CD4-positive, CD25-positive, alpha-beta regulatory T cell (primary cell): ENCODE data around the gene CTBP2. TPM values are rescaled to one million over a fixed set of nuclear protein-coding genes. Genes with fewer than 3 reads are reported as not detected.
A peak's percentile ranks its signal among the peaks of the same experiment; 100 is the strongest.
"Not testable (repeated sequence)": the region's sequence is repeated elsewhere in the genome, so short reads cannot be mapped to it uniquely, and the experiment has no call there.

Experiments
- ATAC-seq, 2 donors: fragments of 150-1000 bp; cut with Tn5 transposase; one replicate each; pipeline ENCODE4 v1.10.0; 2021; ENCODE audit warnings: low read depth in 2 of 2, moderate number of reproducible peaks in 2 of 2, moderate library complexity in 1 of 2
- DNase-seq, 3 donors: peaks; one replicate each; pipeline versions ENCODE4 v3.0.0 to v3.0.0-alpha.2; 2012 to 2022; ENCODE audit warnings: mixed read lengths in 1 of 3
- H3K27ac ChIP-seq: one replicate; pipeline ENCODE4 v1.7.0; 2013; ENCODE audit warnings: mild to moderate bottlenecking, low read length; ENCODE audit not compliant: insufficient read depth, poor library complexity, severe bottlenecking
- H3K27me3 ChIP-seq: one replicate; pipeline ENCODE4 v1.7.0; 2013; ENCODE audit warnings: low read length; ENCODE audit not compliant: control insufficient read depth, insufficient read depth
- H3K36me3 ChIP-seq: one replicate; pipeline ENCODE4 v1.7.0; 2013; ENCODE audit warnings: mild to moderate bottlenecking, low read length, moderate library complexity; ENCODE audit not compliant: control insufficient read depth, insufficient read depth
- H3K4me1 ChIP-seq: 2 replicates; pipeline ENCODE4 v1.7.0; 2013; ENCODE audit warnings: mild to moderate bottlenecking, low read length; ENCODE audit not compliant: insufficient read depth, control insufficient read depth, poor library complexity, severe bottlenecking
- H3K4me3 ChIP-seq: one replicate; pipeline ENCODE4 v1.7.0; 2013; ENCODE audit warnings: low read depth, mild to moderate bottlenecking, low read length, moderate library complexity
- H3K9me3 ChIP-seq, 2 experiments: 1 replicate in 1 of 2; 2 replicates in 1 of 2; pipeline ENCODE4 v1.7.0; 2013; ENCODE audit warnings: low read length in 2 of 2, mild to moderate bottlenecking in 1 of 2, moderate library complexity in 1 of 2; ENCODE audit not compliant: control insufficient read depth in 2 of 2
- H3K27ac Mint-ChIP-seq, 3 donors: one replicate each; pipeline ENCODE4 v1.8.0; 2020 to 2022; ENCODE audit warnings: mild to moderate bottlenecking in 3 of 3, mixed read lengths in 3 of 3, moderate library complexity in 2 of 3
- H3K27me3 Mint-ChIP-seq: one replicate; pipeline ENCODE4 v1.8.0; 2022; ENCODE audit warnings: mild to moderate bottlenecking, mixed read lengths
- H3K36me3 Mint-ChIP-seq: one replicate; pipeline ENCODE4 v1.8.0; 2020; ENCODE audit warnings: mixed read lengths
- H3K4me1 Mint-ChIP-seq, 4 donors: one replicate each; pipeline ENCODE4 v1.8.0; 2020 to 2022; ENCODE audit warnings: mixed read lengths in 4 of 4, mild to moderate bottlenecking in 1 of 4
- H3K4me3 Mint-ChIP-seq, 4 donors: one replicate each; pipeline ENCODE4 v1.8.0; 2020 to 2022; ENCODE audit warnings: mild to moderate bottlenecking in 4 of 4, mixed read lengths in 4 of 4, moderate library complexity in 3 of 4
- H3K9me3 Mint-ChIP-seq, 7 donors: one replicate each; pipeline ENCODE4 v1.8.0; 2020 to 2022; ENCODE audit warnings: mixed read lengths in 7 of 7, mild to moderate bottlenecking in 3 of 7, moderate library complexity in 2 of 7
- polyA plus RNA-seq, 4 donors: library from polyadenylated mRNA; unstranded; fragments of 300-500 nt; fragmentation: Illumina TruSeq; gene quantifications; one replicate each; pipeline ENCODE4 v1.2.3, GENCODE V29; 2021
- total RNA-seq: library from RNA; stranded (reverse); gene quantifications from one replicate; pipeline ENCODE4 v1.2.3, GENCODE V29; 2022

Gene CTBP2
- total and polyA plus RNA-seq, 5 donors from 2014 or later, result 0.10 to 0.49 (median 0.13) TPM; not detected in 2

- no peaks in the 10 kb centered on the region for H3K27me3 ChIP-seq
- peaks cover 0 to 4% (median 0%) of the 10 kb centered on the region in 4 donors for H3K4me1 Mint-ChIP-seq
- no peaks in the 10 kb centered on the region for H3K36me3 Mint-ChIP-seq
- H3K27me3 Mint-ChIP-seq, result peaks cover 8% of the 10 kb centered on the region
- H3K36me3 ChIP-seq, result no peaks in the 10 kb centered on the region
- H3K4me3 Mint-ChIP-seq, result no peak overlapping the region
- no peak for ATAC-seq
- DNase-seq, result no peak
- H3K27ac Mint-ChIP-seq, result no peak overlapping the region
- no peak overlapping the region for H3K4me3 ChIP-seq
- peaks cover 3% of the 10 kb centered on the region for H3K4me1 ChIP-seq
- peaks cover 0 to 2% (median 0%) of the 10 kb centered on the region in 7 donors for H3K9me3 Mint-ChIP-seq
- H3K27ac ChIP-seq, result no peak overlapping the region
- no peaks in the 10 kb centered on the region for H3K9me3 ChIP-seq
Measured at GRCh38 chr10:125165584-125166573, 5.5 kb upstream of the CTBP2 start.

- H3K4me1 ChIP-seq, result peaks cover 7% of the 10 kb centered on the region
- no peak overlapping the region for H3K27ac ChIP-seq
- H3K36me3 ChIP-seq, result no peaks in the 10 kb centered on the region
- Mint-ChIP-seq H3K27ac (no peak overlapping the region), H3K36me3 (no peaks in the 10 kb centered on the region), H3K4me3 (no peak overlapping the region), H3K27me3 (peaks cover 8% of the 10 kb centered on the region), H3K9me3 (peaks cover 0 to 2% (median 0%) of the 10 kb centered on the region in 7 donors), H3K4me1 (peaks cover 0 to 4% (median 0%) of the 10 kb centered on the region in 4 donors)
- ATAC-seq (no peak), DNase-seq (no peak)
- H3K4me3 ChIP-seq, result no peak overlapping the region
- no peaks in the 10 kb centered on the region for H3K27me3 ChIP-seq
- no peaks in the 10 kb centered on the region for H3K9me3 ChIP-seq
Measured at GRCh38 chr10:125164421-125164820, 4.1 kb upstream of the CTBP2 start.

- Histone ChIP-seq H3K27me3 (no peaks in the 10 kb centered on the region), H3K4me3 (no peak overlapping the region), H3K27ac (no peak overlapping the region), H3K4me1 (peaks cover 7% of the 10 kb centered on the region), H3K36me3 (no peaks in the 10 kb centered on the region), H3K9me3 (no peaks in the 10 kb centered on the region)
- DNase-seq, result no peak
- Mint-ChIP-seq H3K4me3 (no peak overlapping the region), H3K36me3 (no peaks in the 10 kb centered on the region), H3K27me3 (peaks cover 8% of the 10 kb centered on the region), H3K9me3 (peaks cover 0 to 2% (median 0%) of the 10 kb centered on the region in 7 donors), H3K27ac (no peak overlapping the region), H3K4me1 (peaks cover 0 to 4% (median 0%) of the 10 kb centered on the region in 4 donors)
- no peak for ATAC-seq
Measured at GRCh38 chr10:125163803-125164202, 3.4 kb upstream of the CTBP2 start.

- not testable (repeated sequence) for H3K4me3 Mint-ChIP-seq, H3K4me3 ChIP-seq, DNase-seq, H3K4me1 Mint-ChIP-seq, H3K4me1 ChIP-seq, H3K36me3 ChIP-seq, H3K36me3 Mint-ChIP-seq, H3K27ac Mint-ChIP-seq, H3K27ac ChIP-seq, ATAC-seq, H3K27me3 ChIP-seq, H3K9me3 Mint-ChIP-seq, H3K9me3 ChIP-seq
- peaks cover 11% of the 10 kb centered on the region for H3K27me3 Mint-ChIP-seq
Measured at GRCh38 chr10:125163312-125163711, 2.9 kb upstream of the CTBP2 start.

- peaks cover 21% of the 10 kb centered on the region for H3K27me3 Mint-ChIP-seq
- no peak overlapping the region for H3K27ac Mint-ChIP-seq
- peak overlapping the region; percentile 41 to 87 (median 78) for H3K4me3 Mint-ChIP-seq
- no peaks in the 10 kb centered on the region for H3K36me3 Mint-ChIP-seq
- peaks cover 0 to 10% (median 5%) of the 10 kb centered on the region in 4 donors for H3K4me1 Mint-ChIP-seq
- DNase-seq (no peak), ATAC-seq (no peak)
- H3K27me3 ChIP-seq, result peaks cover 9% of the 10 kb centered on the region
- peaks cover 0 to 2% (median 0%) of the 10 kb centered on the region in 7 donors for H3K9me3 Mint-ChIP-seq
- no peaks in the 10 kb centered on the region for H3K9me3 ChIP-seq
- H3K4me1 ChIP-seq, result peaks cover 7% of the 10 kb centered on the region
- no peak overlapping the region for H3K4me3 ChIP-seq
- H3K36me3 ChIP-seq, result no peaks in the 10 kb centered on the region
- no peak overlapping the region for H3K27ac ChIP-seq
Measured at GRCh38 chr10:125162120-125162931, 2.0 kb upstream of the CTBP2 start.

- Mint-ChIP-seq H3K4me3 (peak overlapping the region in 1 of 4 donors; percentile 41), H3K27ac (no peak overlapping the region), H3K27me3 (peaks cover 27% of the 10 kb centered on the region), H3K4me1 (peaks cover 0 to 10% (median 5%) of the 10 kb centered on the region in 4 donors), H3K9me3 (peaks cover 0 to 2% (median 0%) of the 10 kb centered on the region in 7 donors), H3K36me3 (no peaks in the 10 kb centered on the region)
- H3K27me3 ChIP-seq, result peaks cover 15% of the 10 kb centered on the region
- no peaks in the 10 kb centered on the region for H3K9me3 ChIP-seq
- peaks cover 7% of the 10 kb centered on the region for H3K4me1 ChIP-seq
- no peaks in the 10 kb centered on the region for H3K36me3 ChIP-seq
- DNase-seq (no peak), ATAC-seq (no peak)
- no peak overlapping the region for H3K4me3 ChIP-seq
- no peak overlapping the region for H3K27ac ChIP-seq
Measured at GRCh38 chr10:125161707-125162119, 1.4 kb upstream of the CTBP2 start.

GRCh38 chr10:125160856-125161706 is 718 bp upstream of the CTBP2 start:
- Mint-ChIP-seq H3K27me3 (peaks cover 30% of the 10 kb centered on the region), H3K27ac (peak overlapping the region in 1 of 3 donors; percentile 5), H3K36me3 (no peaks in the 10 kb centered on the region), H3K9me3 (peaks cover 0 to 2% (median 0%) of the 10 kb centered on the region in 7 donors), H3K4me3 (peak overlapping the region in 2 of 4 donors; percentile 43 to 68), H3K4me1 (peaks cover 0 to 10% (median 5%) of the 10 kb centered on the region in 4 donors)
- H3K27me3 ChIP-seq, result peaks cover 20% of the 10 kb centered on the region
- no peak overlapping the region for H3K4me3 ChIP-seq
- no peaks in the 10 kb centered on the region for H3K9me3 ChIP-seq
- peak; percentile 22 to 33 for ATAC-seq
- no peaks in the 10 kb centered on the region for H3K36me3 ChIP-seq
- no peak for DNase-seq
- no peak overlapping the region for H3K27ac ChIP-seq
- H3K4me1 ChIP-seq, result peaks cover 7% of the 10 kb centered on the region
